Thyroid gland (tissue), 4 donors: Measurements from ENCODE around the gene FASTKD1. TPM values are rescaled to one million over a fixed set of nuclear protein-coding genes. Genes with fewer than 3 reads are reported as not detected.

Experiments used
- DNase-seq, 2 donors: peaks; one replicate each; pipeline ENCODE4 v3.0.0-alpha.2; 2019
- H3K27ac ChIP-seq, 3 donors: fragments of 200-600 bp; sonication (generic); 1 replicate in 2 of 3; 2 replicates in 1 of 3; pipeline ENCODE4 v1.5.1; 2016 to 2019; ENCODE audit warnings: mild to moderate bottlenecking in 1 of 3, moderate library complexity in 1 of 3
- H3K27me3 ChIP-seq: fragments of 200-600 bp; sonication (generic); one replicate; pipeline ENCODE4 v1.5.1; 2019
- H3K36me3 ChIP-seq, 2 donors: fragments of 200-600 bp; sonication (generic); one replicate each; pipeline ENCODE4 v1.5.1; 2016 to 2019
- H3K4me1 ChIP-seq, 2 donors: fragments of 200-600 bp; sonication (generic); one replicate each; pipeline ENCODE4 v1.5.1; 2017 to 2019
- H3K4me3 ChIP-seq, 3 donors: fragments of 200-600 bp; sonication (generic); replicated peaks in 1 of 3; 1 replicate in 2 of 3; 2 replicates in 1 of 3; pipeline ENCODE4 v1.5.1; 2016; ENCODE audit warnings: mild to moderate bottlenecking in 1 of 3
- H3K9me3 ChIP-seq: fragments of 200-600 bp; sonication (generic); one replicate; pipeline ENCODE4 v1.5.1; 2017
- POLR2A ChIP-seq, 2 donors: fragments of 450-650 bp; IDR thresholded peaks; one replicate each; pipeline ENCODE4 v1.6.1; 2017; ENCODE audit warnings: antibody characterized with exemption in 2 of 2, mild to moderate bottlenecking in 2 of 2, moderate library complexity in 1 of 2
- WGBS, 2 donors: methylation state at CpG; one replicate each; pipeline ENCODE4 v1.1.5; 2017; 5-methylcytosine and 5-hydroxymethylcytosine counted together
- intact Hi-C: fragments of 100-400 bp; cut with DNase I; formaldehyde crosslinking; loops from one replicate; pipeline ENCODE4 v1.15.1; 2023
- total RNA-seq, 4 donors: library from RNA; depleted of rRNA; stranded (reverse); fragments of >200 nt; gene quantifications; one replicate each; pipeline ENCODE4 v1.2.3, GENCODE V29; 2016
- TF ChIP-seq, protein P1 (sequence below), 6 experiments: fragments of 200-600 bp in 3 of 6; fragments of 450-650 bp in 3 of 6; sonication (generic) in 3 of 6; IDR thresholded peaks; one replicate each; pipeline ENCODE4 v1.5.1; 2016 to 2019; ENCODE audit warnings: antibody characterized with exemption in 6 of 6, mild to moderate bottlenecking in 2 of 6, inconsistent platforms in 1 of 6, moderate library complexity in 1 of 6

FASTKD1 gene
- total RNA-seq, 4 donors from 2014 or later: 32.8 to 45.3 (median 34.3) TPM

DNA sequence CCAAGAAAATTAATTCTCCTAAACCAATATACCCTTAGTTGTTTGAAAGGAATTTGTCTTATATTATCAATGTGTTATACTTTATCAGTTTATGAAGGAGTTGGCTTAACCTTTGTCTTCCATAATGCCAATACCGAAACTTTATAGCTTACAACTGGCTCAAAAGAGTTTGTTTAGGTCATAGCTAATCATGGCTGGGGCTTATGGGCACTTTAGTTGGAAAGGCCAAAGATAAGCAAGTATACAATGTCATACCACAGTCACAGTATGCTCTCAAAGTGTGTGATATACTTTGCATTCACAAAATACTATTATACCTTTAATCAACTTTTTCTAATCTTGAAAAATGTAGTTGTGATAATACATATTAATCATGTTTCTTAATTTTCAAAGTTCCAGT is 61.8 kb downstream of the FASTKD1 start:
- Histone ChIP-seq H3K4me1 (peaks cover 12 to 13% of the 10 kb centered on the region in 2 donors), H3K4me3 (no peak overlapping the region), H3K9me3 (no peaks in the 10 kb centered on the region), H3K27me3 (no peaks in the 10 kb centered on the region), H3K27ac (no peak overlapping the region), H3K36me3 (no peaks in the 10 kb centered on the region)
- TF ChIP-seq, protein P1, sequence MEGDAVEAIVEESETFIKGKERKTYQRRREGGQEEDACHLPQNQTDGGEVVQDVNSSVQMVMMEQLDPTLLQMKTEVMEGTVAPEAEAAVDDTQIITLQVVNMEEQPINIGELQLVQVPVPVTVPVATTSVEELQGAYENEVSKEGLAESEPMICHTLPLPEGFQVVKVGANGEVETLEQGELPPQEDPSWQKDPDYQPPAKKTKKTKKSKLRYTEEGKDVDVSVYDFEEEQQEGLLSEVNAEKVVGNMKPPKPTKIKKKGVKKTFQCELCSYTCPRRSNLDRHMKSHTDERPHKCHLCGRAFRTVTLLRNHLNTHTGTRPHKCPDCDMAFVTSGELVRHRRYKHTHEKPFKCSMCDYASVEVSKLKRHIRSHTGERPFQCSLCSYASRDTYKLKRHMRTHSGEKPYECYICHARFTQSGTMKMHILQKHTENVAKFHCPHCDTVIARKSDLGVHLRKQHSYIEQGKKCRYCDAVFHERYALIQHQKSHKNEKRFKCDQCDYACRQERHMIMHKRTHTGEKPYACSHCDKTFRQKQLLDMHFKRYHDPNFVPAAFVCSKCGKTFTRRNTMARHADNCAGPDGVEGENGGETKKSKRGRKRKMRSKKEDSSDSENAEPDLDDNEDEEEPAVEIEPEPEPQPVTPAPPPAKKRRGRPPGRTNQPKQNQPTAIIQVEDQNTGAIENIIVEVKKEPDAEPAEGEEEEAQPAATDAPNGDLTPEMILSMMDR (IDR thresholded peaks at IDR 0.05): no peak
- TF ChIP-seq POLR2A (IDR thresholded peaks at IDR 0.05): no peak
- WGBS, 2 donors: 92 to 94% methylated on average over 1 of the region's 1 CpG
- intact Hi-C loops: no loop called here
- no peak for DNase-seq

DNA sequence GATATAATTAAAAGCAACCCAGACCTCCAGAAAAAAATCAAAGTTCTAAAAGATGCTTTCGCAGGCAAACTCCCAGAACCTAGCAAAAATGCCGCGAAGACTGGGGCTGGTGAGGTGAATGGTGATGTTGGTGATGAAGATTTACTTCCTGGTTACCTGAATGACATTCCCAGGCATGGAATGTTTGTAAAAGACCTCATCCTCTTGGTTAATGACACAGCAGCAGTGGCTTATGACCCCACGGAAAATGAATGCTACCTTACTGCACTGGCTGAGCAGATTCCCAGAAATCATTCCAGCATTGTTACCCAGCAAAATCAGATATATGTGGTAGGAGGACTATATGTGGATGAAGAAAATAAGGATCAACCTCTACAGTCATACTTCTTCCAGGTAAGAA is 63.2 kb downstream of the FASTKD1 start:
- Histone ChIP-seq H3K27ac (no peak overlapping the region), H3K4me1 (peaks cover 7 to 12% of the 10 kb centered on the region in 2 donors), H3K9me3 (no peaks in the 10 kb centered on the region), H3K36me3 (no peaks in the 10 kb centered on the region), H3K27me3 (no peaks in the 10 kb centered on the region), H3K4me3 (no peak overlapping the region)
- no peak for DNase-seq
- intact Hi-C loops: no loop called here
- WGBS, 2 donors: 95 to 98% methylated on average over 4 of the region's 4 CpGs
- TF ChIP-seq POLR2A (IDR thresholded peaks at IDR 0.05): no peak
- TF ChIP-seq, protein P1 (IDR thresholded peaks at IDR 0.05): no peak

DNA sequence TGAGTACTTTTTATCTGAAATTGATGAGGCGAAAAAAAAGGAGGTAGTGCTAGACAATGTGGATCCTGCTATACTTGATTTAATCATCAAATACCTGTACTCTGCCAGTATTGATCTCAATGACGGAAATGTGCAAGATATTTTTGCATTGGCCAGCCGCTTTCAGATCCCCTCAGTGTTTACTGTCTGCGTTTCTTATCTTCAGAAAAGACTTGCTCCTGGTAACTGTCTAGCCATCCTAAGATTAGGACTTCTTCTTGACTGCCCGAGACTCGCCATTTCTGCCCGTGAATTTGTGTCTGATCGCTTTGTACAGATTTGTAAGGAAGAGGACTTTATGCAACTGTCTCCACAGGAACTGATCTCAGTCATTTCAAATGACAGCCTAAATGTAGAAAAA is 63.7 kb downstream of the FASTKD1 start:
- Histone ChIP-seq H3K4me1 (peaks cover 7 to 8% of the 10 kb centered on the region in 2 donors), H3K36me3 (no peaks in the 10 kb centered on the region), H3K4me3 (no peak overlapping the region), H3K27ac (no peak overlapping the region), H3K9me3 (no peaks in the 10 kb centered on the region), H3K27me3 (no peaks in the 10 kb centered on the region)
- intact Hi-C loops: no loop called here
- TF ChIP-seq, protein P1 (IDR thresholded peaks at IDR 0.05): no peak
- TF ChIP-seq POLR2A (IDR thresholded peaks at IDR 0.05): no peak
- WGBS, 2 donors: 95 to 97% methylated on average over 8 of the region's 8 CpGs
- no peak for DNase-seq

DNA sequence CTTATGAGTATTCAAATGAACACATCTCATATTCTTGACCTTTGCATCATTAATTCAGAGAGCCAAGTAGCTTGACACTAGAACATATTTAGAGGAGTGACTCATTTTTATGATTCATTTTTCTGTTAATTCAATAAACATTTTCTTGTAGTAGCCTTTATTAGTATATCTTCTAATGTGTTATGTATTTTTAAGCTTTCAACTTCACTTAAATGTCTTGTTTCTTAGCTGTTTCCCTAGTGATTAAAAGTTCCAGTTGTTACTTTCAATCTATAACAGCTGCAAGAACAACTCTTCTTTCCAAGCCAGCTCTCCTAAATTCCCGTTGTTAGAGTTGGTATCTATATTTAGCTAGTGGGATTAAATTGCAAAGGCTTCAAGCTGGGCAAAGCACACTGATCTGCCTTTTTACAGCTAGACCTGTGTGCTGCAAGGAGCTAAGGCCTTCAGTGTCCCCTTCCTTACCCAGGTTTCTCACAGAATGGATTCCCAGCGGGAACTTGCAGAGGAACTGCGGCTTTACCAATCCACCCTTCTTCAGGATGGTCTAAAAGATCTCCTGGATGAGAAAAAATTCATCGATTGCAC is 64.3 kb downstream of the FASTKD1 start, which contains the start of gene KLHL41:
Gene KLHL41 (plus strand): TSS at position 405 of the 588 bp plus-strand sequence. CDS start 77 bp downstream, at position 482.
- Histone ChIP-seq H3K4me3 (no peak within 1 kb of the TSS), H3K4me1 (peaks cover 7 to 8% of the 10 kb centered on the region in 2 donors), H3K36me3 (peaks cover 0 to 3% of the 10 kb centered on the region in 2 donors), H3K9me3 (no peaks in the 10 kb centered on the region), H3K27ac (no peak within 1 kb of the TSS), H3K27me3 (no peaks in the 10 kb centered on the region)
- TF ChIP-seq POLR2A (IDR thresholded peaks at IDR 0.05): no peak
- TF ChIP-seq, protein P1 (IDR thresholded peaks at IDR 0.05): no peak
- no peak for DNase-seq
- 74% methylated on average over 4 of the region's 4 CpGs for WGBS, 2 donors
- intact Hi-C loops: no loop called here

DNA sequence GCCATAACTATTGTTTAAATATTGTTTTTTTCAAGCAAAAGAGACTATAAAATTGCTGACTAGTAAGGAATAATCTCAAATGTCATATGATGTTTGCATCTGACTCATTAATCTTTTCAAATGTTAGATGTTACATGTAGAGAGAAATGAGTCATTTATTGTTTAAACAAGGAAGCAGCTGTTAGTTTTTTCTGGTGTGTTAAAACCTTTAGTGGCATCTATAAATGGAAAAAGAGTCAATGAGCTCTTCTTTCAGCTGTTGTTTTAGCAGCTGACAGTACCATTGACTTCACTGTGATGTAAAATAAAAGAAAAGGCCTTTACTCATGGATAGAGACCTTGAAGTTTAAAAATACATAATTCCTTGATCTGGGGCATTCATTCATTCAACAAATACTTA is 66.0 kb downstream of the FASTKD1 start:
- Histone ChIP-seq H3K27ac (no peak overlapping the region), H3K4me1 (peaks cover 6% of the 10 kb centered on the region in 2 donors), H3K9me3 (no peaks in the 10 kb centered on the region), H3K4me3 (no peak overlapping the region), H3K27me3 (no peaks in the 10 kb centered on the region), H3K36me3 (peaks cover 0 to 7% of the 10 kb centered on the region in 2 donors)
- DNase-seq: no peak
- intact Hi-C loops: no loop called here
- no peak for TF ChIP-seq POLR2A (IDR thresholded peaks at IDR 0.05)
- TF ChIP-seq, protein P1 (IDR thresholded peaks at IDR 0.05): no peak
